ENCODE results near the gene TRIM47.

DNA sequence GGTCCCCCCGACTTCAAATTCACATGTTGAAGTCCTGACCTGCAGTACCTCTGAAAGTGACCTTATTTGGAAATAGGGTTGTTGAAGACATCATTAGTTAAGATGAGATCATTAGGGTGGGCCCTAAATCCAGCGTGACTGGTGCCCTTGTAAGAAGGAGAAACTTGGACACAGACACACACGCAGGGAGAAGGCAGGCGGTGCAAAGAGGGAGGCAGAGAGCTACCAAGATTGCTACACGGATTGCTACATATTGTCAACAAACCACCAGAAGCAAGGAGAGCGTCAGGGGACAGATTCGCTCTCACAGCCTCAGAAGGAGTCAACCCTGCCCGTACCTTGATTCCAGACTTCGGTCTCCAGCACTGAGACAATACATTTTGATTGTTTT lies 16.5 kb downstream of the TRIM47 start:
- TF ChIP-seq, protein P1, sequence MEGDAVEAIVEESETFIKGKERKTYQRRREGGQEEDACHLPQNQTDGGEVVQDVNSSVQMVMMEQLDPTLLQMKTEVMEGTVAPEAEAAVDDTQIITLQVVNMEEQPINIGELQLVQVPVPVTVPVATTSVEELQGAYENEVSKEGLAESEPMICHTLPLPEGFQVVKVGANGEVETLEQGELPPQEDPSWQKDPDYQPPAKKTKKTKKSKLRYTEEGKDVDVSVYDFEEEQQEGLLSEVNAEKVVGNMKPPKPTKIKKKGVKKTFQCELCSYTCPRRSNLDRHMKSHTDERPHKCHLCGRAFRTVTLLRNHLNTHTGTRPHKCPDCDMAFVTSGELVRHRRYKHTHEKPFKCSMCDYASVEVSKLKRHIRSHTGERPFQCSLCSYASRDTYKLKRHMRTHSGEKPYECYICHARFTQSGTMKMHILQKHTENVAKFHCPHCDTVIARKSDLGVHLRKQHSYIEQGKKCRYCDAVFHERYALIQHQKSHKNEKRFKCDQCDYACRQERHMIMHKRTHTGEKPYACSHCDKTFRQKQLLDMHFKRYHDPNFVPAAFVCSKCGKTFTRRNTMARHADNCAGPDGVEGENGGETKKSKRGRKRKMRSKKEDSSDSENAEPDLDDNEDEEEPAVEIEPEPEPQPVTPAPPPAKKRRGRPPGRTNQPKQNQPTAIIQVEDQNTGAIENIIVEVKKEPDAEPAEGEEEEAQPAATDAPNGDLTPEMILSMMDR (IDR thresholded peaks at IDR 0.05; ENCODE audit: poor library complexity), result no peak
- no peak for TF ChIP-seq EZH2 (IDR thresholded peaks at IDR 0.05; ENCODE audit: borderline replicate concordance)
- no peak for TF ChIP-seq EZH2phosphoT487 (IDR thresholded peaks at IDR 0.05; ENCODE audit: low read depth, severe bottlenecking, unreplicated experiment)

All from hepatocyte (in vitro differentiated cells).